Activated CD4-positive, alpha-beta T cell treated with anti-CD3 and anti-CD28 coated beads, Interleukin-2, Interleukin-6, amounts not matched to agents 100 ng/mL and 50 ng/mL, durations not matched to agents 16 hours and 8 hours (primary cell): ENCODE data around the gene ADI1.
"Not testable (repeated sequence)": the region's sequence is repeated elsewhere in the genome, so short reads cannot be mapped to it uniquely, and the experiment has no call there.

ENCODE experiments used
- DNase-seq: peaks from one replicate; pipeline ENCODE4 v3.0.0-alpha.2; 2020

ADI1 gene

GRCh38 chr2:3527886-3528785, 8.8 kb upstream of the ADI1 start:
- no peak for DNase-seq

GRCh38 chr2:3526871-3527270, 7.5 kb upstream of the ADI1 start:
- DNase-seq, result no peak

- no peak for DNase-seq
Observed at GRCh38 chr2:3523551-3524041, 4.3 kb upstream of the ADI1 start.

DNA sequence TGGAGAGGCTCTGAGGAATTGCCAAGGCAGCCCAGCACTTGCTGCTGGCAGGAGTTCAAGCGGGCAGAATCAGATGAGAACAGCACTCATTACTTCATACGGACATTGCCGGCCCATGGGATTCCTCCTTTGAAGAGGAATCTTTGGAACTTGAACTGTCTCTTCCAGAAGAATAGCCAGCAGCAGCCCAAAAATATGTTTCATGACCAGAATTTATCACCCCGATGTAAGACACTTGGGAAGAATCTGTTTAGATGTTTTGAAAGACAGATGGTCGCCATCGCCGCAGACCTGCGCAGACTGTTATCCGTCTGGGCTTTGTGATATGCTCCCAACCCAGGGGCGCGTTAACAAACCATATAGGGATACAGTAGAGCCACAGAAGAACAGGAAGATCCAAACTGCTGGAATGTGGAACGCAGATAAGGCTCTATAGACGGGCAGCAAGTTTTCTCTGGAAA, 3.7 kb upstream of the ADI1 start:
- DNase-seq, result no peak

DNA sequence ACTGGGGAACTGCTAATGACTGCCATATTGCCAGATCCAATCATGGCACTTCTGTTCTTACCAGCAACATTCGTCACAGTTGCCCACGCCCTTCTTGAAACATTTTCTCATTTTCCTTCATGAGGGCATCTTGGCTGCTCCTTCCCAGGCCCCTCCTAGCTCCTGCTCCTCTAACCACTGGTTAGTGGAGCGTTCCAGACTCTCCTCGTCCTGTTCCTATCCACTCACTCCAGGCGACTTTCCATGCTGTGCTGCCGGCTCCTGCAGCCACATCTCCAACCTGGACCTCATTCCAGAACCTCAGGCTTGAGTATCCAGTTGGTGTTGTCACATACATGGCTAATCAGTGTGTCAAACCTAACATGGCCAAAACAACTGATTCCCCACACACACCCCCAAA, 1.3 kb upstream of the ADI1 start:
- DNase-seq, result no peak

DNA sequence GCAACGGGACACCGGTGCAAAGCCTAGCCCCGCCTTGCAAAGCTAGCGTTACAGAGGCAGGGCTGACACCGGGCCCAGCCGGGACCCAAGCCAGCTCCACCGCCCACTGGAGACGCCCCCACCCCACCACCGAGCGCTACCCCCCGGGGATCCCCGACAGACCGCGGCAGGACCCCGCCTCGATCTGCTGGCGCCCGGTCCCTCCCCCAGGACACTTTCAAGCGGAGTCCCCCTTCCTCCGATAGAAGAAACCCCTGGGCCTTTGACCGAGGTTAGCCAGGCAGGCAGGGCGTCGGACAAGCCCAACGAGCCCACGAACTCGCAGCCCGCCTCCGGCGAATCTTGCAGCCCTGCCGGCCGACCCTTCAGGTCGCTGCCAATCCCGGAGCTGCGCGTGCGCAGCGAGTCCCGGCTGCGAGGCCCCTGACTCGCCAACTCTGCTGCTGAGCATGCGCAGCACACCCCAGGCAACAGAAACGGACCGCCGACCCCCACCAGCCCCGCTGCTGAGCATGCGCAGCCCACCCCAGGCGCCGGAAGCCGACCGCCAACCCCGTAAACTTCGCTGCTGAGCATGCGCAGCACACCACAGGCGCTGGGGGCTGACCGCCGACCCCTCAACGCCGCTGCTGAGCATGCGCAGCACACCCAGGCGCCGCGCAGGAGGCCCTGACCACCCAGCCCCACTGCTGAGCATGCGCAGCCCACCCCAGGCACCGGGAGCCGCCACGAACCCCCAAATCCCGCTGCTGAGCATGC, 656 bp downstream of the ADI1 start:
- peak; percentile 99 for DNase-seq

DNA sequence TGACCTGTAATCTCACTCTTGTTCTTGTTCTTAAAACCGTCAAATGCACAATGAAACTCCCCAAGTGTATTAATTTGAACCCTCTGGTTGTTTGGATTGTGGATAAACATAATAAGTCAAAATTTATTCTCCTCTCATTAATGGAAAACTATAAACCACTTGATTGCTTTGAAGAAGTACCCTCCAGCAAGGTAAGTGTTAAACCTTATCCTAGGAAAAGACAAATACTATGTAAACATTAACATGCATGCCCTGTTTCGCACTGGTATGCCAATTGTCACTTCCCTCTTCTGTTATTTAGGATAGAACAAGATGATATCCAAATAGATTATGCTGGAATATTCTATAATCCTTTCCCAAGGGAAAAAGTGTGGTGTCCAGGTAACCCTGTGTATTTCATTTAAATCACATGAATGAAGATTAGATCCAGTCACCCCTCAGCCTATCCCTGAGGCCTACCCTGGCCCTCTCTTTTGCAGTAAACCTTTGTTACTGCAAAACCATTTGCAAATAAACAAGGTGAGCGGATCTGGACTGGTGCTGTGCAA, 1.3 kb downstream of the ADI1 start:
- DNase-seq, result no peak

DNA sequence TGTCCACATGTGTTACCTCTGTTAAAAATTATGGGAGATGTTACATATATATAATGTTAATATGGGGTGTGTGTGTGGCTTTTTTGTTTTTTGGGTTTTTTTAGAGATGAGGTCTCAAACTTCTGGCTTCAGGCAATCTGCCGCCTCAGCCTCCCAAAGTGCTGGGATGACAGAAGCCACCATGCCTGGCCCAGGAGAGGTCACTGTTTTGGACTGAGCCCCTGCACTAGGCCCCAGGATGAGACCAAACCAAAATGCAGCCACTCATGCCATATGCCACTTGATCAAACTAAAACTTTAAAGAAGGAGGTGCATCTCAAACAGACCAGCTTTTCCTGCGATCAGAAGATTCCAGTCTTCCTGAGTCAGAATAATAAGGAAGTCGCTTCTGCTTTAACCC, 2.5 kb downstream of the ADI1 start:
- DNase-seq, result no peak

GRCh38 chr2:3515438-3515837, 3.9 kb downstream of the ADI1 start:
- DNase-seq, result not testable (repeated sequence)

- no peak for DNase-seq
Observed at GRCh38 chr2:3513026-3513810, 6.1 kb downstream of the ADI1 start.

DNA sequence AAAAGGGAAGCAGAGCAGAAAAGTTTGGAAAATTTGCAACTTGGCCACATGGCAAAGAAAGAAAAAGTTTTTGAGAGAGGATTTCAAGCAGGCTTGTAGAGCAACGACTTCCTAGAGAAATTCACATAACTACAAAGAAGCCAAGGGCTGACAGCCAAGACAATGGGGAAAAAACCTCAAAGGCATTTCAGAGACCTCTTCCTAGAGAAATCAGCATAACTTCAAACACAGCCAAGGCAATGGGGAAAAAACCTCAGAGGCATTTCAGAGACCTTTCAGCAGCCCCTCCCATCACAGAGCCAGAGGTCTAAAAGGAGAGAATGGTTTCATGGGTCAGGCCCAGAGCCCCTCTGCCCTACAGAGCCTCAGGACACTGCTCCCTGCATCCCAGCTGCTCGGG, 7.2 kb downstream of the ADI1 start:
- DNase-seq, result no peak

GRCh38 chr2:3505771-3506170, 13.6 kb downstream of the ADI1 start:
- no peak for DNase-seq

- DNase-seq, result no peak
Observed at GRCh38 chr2:3504741-3505140, 14.6 kb downstream of the ADI1 start.

DNA sequence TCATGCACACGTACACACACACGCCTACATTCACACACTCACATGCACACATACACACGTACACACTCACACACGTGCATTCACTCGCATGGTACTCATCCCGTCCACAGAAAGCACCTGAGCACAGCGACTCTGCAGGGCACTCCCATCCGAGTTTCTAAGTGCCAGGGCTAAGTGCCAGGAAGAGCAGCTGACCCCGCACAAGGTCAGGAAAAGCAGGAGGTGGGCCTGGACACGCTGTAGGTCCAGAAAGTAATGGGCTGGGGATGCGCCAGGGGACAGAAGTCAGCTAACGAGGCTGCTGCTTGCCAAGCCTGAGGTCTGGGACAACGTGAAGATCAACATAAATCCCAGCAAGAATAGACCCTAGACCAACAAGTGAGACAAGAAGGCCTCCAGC, 15.8 kb downstream of the ADI1 start:
- no peak for DNase-seq

DNA sequence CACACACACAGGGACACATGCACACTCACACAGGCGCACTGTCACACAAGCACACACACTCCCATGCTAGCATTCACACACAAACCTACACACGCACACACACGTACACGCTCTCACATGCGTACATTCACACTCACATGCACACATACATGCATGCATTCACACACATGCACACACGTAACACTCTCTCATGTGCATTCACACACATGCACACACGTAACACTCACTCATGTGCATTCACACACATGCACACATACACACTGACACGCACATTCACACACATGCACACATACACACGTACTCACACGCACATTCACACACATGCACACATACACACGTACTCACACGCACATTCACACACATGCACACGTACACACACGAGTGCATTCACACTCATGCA, 16.3 kb downstream of the ADI1 start:
- no peak for DNase-seq

DNA sequence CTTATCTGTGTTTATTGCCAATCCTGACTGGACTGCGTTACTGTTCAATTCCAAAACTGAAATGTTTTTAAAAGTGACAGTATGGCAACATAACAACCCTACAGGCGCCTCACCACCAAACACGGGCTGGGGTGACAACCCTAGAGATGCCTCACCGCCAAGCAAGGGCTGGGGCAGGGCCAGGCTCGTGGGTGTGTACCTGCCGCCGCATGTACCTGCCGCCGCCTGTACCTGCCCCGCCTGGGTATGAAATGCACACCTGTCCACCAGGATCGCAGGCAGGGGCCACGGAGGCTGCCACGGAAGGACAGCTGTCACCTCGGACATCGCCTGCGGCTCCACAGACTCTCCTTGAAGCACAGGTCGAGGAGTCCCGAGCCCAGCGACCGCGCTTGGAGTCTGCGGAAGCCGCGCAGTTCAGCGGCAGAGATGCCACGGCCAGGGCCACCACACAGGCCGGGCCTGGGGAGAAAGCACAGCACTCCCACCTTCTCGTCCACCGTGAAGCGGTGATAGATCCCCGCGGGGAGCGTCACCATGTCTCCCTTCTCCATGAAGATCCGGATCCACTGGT, 18.9 kb downstream of the ADI1 start:
- no peak for DNase-seq

DNA sequence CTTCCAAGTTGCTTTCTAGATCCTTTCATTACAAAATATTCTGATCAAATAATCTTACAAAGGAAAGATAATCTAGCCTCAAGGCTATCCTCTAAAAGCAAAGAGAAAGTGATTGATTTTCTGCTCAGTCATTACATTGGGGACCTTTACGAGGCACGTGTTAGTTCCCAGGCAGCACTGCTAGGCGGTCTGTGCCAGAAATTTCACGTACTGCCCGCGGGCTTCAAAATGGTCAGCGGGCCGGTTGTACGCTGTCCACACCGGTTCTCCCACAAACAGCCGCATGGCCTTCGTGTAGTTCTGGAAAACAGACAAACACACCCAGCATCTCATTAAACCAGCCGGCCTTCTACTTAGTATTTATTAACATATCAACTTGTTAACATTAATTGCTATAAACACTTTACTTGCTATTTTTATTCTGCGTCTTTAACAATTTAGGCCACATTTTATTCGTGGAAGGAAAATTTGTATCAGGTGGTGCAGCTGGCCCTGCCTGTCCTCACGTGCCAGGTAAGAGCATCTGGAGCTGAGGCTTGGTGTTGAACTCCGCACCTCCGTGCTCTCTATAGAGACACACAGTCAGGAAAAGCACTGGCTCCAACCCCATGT, 20.4 kb downstream of the ADI1 start:
- DNase-seq, result no peak

DNA sequence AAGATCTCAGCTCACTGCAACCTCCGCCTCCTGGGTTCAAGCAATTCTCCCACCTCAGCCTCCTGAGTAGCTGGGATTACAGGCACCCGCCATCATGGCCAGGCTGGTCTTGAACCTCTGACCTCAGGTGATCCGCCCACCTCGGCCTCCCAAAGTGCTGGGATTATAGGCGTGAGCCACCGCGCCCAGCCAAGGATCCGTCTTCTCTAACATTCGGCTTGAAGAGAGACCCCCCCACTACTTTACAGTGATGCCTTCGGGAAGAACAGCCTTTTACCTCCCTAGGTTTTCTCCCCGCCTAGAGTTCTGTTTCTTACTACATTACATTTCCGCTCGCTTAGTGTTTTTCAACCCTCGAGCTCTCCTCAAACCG, 22.6 kb downstream of the ADI1 start:
- not testable (repeated sequence) for DNase-seq

GRCh38 chr2:3494984-3495666, 24.2 kb downstream of the ADI1 start:
- no peak for DNase-seq

- no peak for DNase-seq
Observed at GRCh38 chr2:3493615-3494007, 25.7 kb downstream of the ADI1 start.

DNA sequence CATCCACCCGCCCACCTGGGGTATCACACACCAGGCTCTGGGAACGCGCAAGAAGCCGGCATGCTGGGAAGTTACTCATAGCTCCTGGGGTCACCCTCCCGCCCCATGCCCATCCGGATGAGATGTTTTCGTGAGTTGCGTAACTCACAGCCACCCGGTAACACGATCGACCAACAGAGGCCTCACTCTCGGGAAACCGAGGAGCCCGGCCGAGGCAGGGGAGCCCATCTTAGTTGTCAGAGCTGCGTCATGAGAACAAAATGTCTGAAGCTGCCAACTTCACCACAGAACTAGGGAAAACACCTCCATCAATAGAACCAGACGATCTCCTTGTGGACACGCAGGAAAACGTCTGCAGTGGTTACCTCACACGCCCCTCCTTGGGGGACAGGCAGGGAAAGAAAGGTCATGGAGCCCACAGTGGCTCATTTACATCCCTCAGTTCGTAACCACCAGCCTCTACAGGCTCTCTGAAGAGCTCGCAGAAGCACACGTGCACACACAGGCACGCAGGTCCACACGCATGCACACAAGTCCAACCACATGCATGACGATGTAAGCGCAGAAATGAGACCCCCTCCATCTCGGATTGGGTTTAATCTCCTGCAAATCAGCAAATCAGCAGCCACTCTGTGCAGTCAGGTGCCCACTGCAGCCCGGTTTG, 26.2 kb downstream of the ADI1 start:
- no peak for DNase-seq
